8988T (cell line): ENCODE measurements around the gene IMPDH1.
"Not testable (repeated sequence)": the region's sequence is repeated elsewhere in the genome, so short reads cannot be mapped to it uniquely, and the experiment has no call there.

ENCODE experiments used
- DNase-seq: peaks from one replicate; pipeline ENCODE4 v3.0.0; 2011

IMPDH1 gene

GRCh38 chr7:128409596-128410450 is at the start of gene IMPDH1:
Gene IMPDH1 (minus strand): TSS chr7:128409982. CDS start chr7:128409901, 81 bp downstream.
- peak; percentile 94 for DNase-seq

- DNase-seq = peak; percentile 35
These were observed 49.7 kb upstream of the IMPDH1 start for GRCh38 chr7:128459394-128459878.

GRCh38 chr7:128458956-128459355 is 49.2 kb upstream of the IMPDH1 start:
- DNase-seq = no peak

GRCh38 chr7:128457385-128457784 is 47.6 kb upstream of the IMPDH1 start:
- not testable (repeated sequence) for DNase-seq

GRCh38 chr7:128456255-128456725 is 46.5 kb upstream of the IMPDH1 start:
- no peak for DNase-seq

GRCh38 chr7:128455543-128456254 is 45.9 kb upstream of the IMPDH1 start, which contains the start of gene HILPDA:
Gene HILPDA (plus strand): TSS chr7:128455878. CDS start chr7:128457269, 1,391 bp downstream.
- DNase-seq = peak; percentile 81

GRCh38 chr7:128454808-128455542 is 45.2 kb upstream of the IMPDH1 start:
- no peak for DNase-seq

- no peak for DNase-seq
These were observed 44.3 kb upstream of the IMPDH1 start for GRCh38 chr7:128453836-128454804.

- DNase-seq = no peak
These were observed 42.8 kb upstream of the IMPDH1 start for GRCh38 chr7:128452552-128452951.

GRCh38 chr7:128450913-128451312 is 41.1 kb upstream of the IMPDH1 start:
- no peak for DNase-seq

- no peak for DNase-seq
These were observed 40.6 kb upstream of the IMPDH1 start for GRCh38 chr7:128450409-128450808.

- DNase-seq = no peak
These were observed 39.0 kb upstream of the IMPDH1 start for GRCh38 chr7:128448751-128449302.

- no peak for DNase-seq
These were observed 38.3 kb upstream of the IMPDH1 start for GRCh38 chr7:128447941-128448564.

GRCh38 chr7:128446306-128446705 is 36.5 kb upstream of the IMPDH1 start:
- DNase-seq = no peak

- DNase-seq = no peak
These were observed 34.2 kb upstream of the IMPDH1 start for GRCh38 chr7:128443831-128444600.

GRCh38 chr7:128442356-128442755 is 32.6 kb upstream of the IMPDH1 start:
- DNase-seq = no peak

- no peak for DNase-seq
These were observed 27.9 kb upstream of the IMPDH1 start for GRCh38 chr7:128437426-128438332.

- DNase-seq = no peak
These were observed 25.5 kb upstream of the IMPDH1 start for GRCh38 chr7:128435327-128435686.
